ENCODE measurements around the gene DRD4. TPM values are rescaled to one million over a fixed set of nuclear protein-coding genes. Genes with fewer than 3 reads are reported as not detected.

Gene DRD4
- polyA plus RNA-seq, 1 donor (not counting 4 experiments of a cell fraction or from before 2014, with no cell fraction given), result not detected

GRCh38 chr11:624705-625635 is 12.1 kb upstream of the DRD4 start, which contains the start of gene CDHR5:
Gene CDHR5, minus strand, starts transcription at chr11:624955. Its CDS starts 53 bp downstream, at chr11:624902.
- Histone ChIP-seq H3K9me1 (ENCODE audit: control insufficient read depth, extremely low read depth, insufficient read depth, low read length) (no peaks in the 10 kb centered on the region), H3K4me2 (ENCODE audit: control insufficient read depth, extremely low read depth, insufficient read depth, low read depth, low read length) (no peak within 1 kb of the TSS), H3K4me1 (ENCODE audit: control insufficient read depth, extremely low read depth, insufficient read depth, low read length) (no peaks in the 10 kb centered on the region), H3K27ac (ENCODE audit: control insufficient read depth, insufficient read depth, low read length) (no peak within 1 kb of the TSS), H3K9ac (ENCODE audit: control insufficient read depth, extremely low read depth, insufficient read depth, low read length) (no peak within 1 kb of the TSS), H2AFZ (ENCODE audit: control insufficient read depth, low read length) (no peak within 1 kb of the TSS), H3K79me2 (ENCODE audit: control insufficient read depth, insufficient read depth, low read length) (no peaks in the 10 kb centered on the region), H3K4me3 (ENCODE audit: control insufficient read depth in 2 of 3, extremely low read depth in 1 of 3, insufficient read depth in 2 of 3, low read depth in 1 of 3, low read length in 3 of 3) (no peak within 1 kb of the TSS), H4K20me1 (ENCODE audit: control insufficient read depth, extremely low read depth, insufficient read depth, low read length) (no peaks in the 10 kb centered on the region), H3K36me3 (ENCODE audit: control insufficient read depth in 2 of 2, extremely low read depth in 1 of 2, insufficient read depth in 2 of 2, low read length in 2 of 2) (no peaks in the 10 kb centered on the region), H3K9me3 (ENCODE audit: control insufficient read depth, low read depth, low read length) (no peaks in the 10 kb centered on the region), H3K27me3 (ENCODE audit: control insufficient read depth, extremely low read depth, insufficient read depth, low read length) (no peaks in the 10 kb centered on the region)
- FAIRE-seq (no peak), DNase-seq (ENCODE audit: low read depth, low spot score) (no peak)
- dilution Hi-C loops (cut with MboI; ENCODE audit: extremely low pct_ligation_motif_present, low sequenced_read_pairs), result no loop called here
- TF ChIP-seq CTCF (optimal IDR thresholded peaks at IDR 0.05 in 1 of 3, IDR thresholded peaks at IDR 0.05 in 1 of 3, conservative IDR thresholded peaks at IDR 0.05 in 1 of 3; ENCODE audit: extremely low read depth in 1 of 3, insufficient read depth in 2 of 3, low read length in 3 of 3) (no peak), EZH2 (IDR thresholded peaks at IDR 0.05; ENCODE audit: low read length) (no peak)

- H3K79me2 ChIP-seq (ENCODE audit: control insufficient read depth, insufficient read depth, low read length), result no peaks in the 10 kb centered on the region
- H4K20me1 ChIP-seq (ENCODE audit: control insufficient read depth, extremely low read depth, insufficient read depth, low read length), result no peaks in the 10 kb centered on the region
- DNase-seq (ENCODE audit: low read depth, low spot score) (no peak), FAIRE-seq (no peak)
- no peak overlapping the region for H3K4me3 ChIP-seq (ENCODE audit: control insufficient read depth in 2 of 3, extremely low read depth in 1 of 3, insufficient read depth in 2 of 3, low read depth in 1 of 3, low read length in 3 of 3)
- H3K4me1 ChIP-seq (ENCODE audit: control insufficient read depth, extremely low read depth, insufficient read depth, low read length), result no peaks in the 10 kb centered on the region
- no peak for TF ChIP-seq CTCF (optimal IDR thresholded peaks at IDR 0.05 in 1 of 3, IDR thresholded peaks at IDR 0.05 in 1 of 3, conservative IDR thresholded peaks at IDR 0.05 in 1 of 3; ENCODE audit: extremely low read depth in 1 of 3, insufficient read depth in 2 of 3, low read length in 3 of 3)
- no peak for TF ChIP-seq EZH2 (IDR thresholded peaks at IDR 0.05; ENCODE audit: low read length)
- no peak overlapping the region for H3K4me2 ChIP-seq (ENCODE audit: control insufficient read depth, extremely low read depth, insufficient read depth, low read depth, low read length)
- no peak overlapping the region for H3K9ac ChIP-seq (ENCODE audit: control insufficient read depth, extremely low read depth, insufficient read depth, low read length)
- H3K9me3 ChIP-seq (ENCODE audit: control insufficient read depth, low read depth, low read length), result no peaks in the 10 kb centered on the region
- H3K9me1 ChIP-seq (ENCODE audit: control insufficient read depth, extremely low read depth, insufficient read depth, low read length), result no peaks in the 10 kb centered on the region
- no peaks in the 10 kb centered on the region for H3K27me3 ChIP-seq (ENCODE audit: control insufficient read depth, extremely low read depth, insufficient read depth, low read length)
- no peak overlapping the region for H3K27ac ChIP-seq (ENCODE audit: control insufficient read depth, insufficient read depth, low read length)
- H3K36me3 ChIP-seq (ENCODE audit: control insufficient read depth in 2 of 2, extremely low read depth in 1 of 2, insufficient read depth in 2 of 2, low read length in 2 of 2), result no peaks in the 10 kb centered on the region
- no peak overlapping the region for H2AFZ ChIP-seq (ENCODE audit: control insufficient read depth, low read length)
- dilution Hi-C loops (cut with MboI; ENCODE audit: extremely low pct_ligation_motif_present, low sequenced_read_pairs), result no loop called here
Measured at GRCh38 chr11:625636-626268, 11.3 kb upstream of the DRD4 start.
